ENCODE measurements around the gene HECTD4. TPM values are rescaled to one million over a fixed set of nuclear protein-coding genes. Genes with fewer than 3 reads are reported as not detected.
"Not testable (repeated sequence)": the region's sequence is repeated elsewhere in the genome, so short reads cannot be mapped to it uniquely, and the experiment has no call there.

The HECTD4 gene
- total RNA-seq, 2 donors from 2014 or later, result 54.3 to 60.9 TPM

- H3K27me3 Mint-ChIP-seq, result no peaks in the 10 kb centered on the region
- DNase-seq (no peak), ATAC-seq (no peak)
- no peak overlapping the region for H3K27ac Mint-ChIP-seq
- no peaks in the 10 kb centered on the region for H3K4me1 Mint-ChIP-seq
- H3K9me3 ChIP-seq (ENCODE audit: control insufficient read depth, low read length, poor library complexity, severe bottlenecking), result no peaks in the 10 kb centered on the region
- H3K4me3 Mint-ChIP-seq, result no peak overlapping the region
- H3K36me3 Mint-ChIP-seq (ENCODE audit: low read depth), result no peaks in the 10 kb centered on the region
Measured at GRCh38 chr12:112241176-112241575, 141.1 kb downstream of the HECTD4 start.

DNA sequence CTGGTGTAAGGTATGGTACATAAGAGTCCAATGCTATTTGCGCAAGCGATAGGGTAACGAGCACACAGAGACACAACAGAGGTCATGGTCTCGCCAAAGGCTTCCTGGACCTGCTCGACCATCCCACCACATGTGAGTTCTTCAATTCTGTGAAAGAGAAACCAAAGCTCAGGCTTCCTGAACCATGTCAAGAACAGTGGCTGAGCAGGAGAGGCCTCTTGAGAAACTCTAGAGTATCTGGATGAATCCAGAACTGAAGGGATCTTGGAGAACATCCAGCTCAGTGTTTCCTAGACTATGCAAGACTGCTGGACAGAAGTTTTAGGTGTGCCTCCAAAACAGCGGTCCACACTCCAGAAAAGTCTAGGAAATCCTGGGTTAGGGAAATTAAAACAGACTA is 142.3 kb downstream of the HECTD4 start:
- Mint-ChIP-seq H3K27me3 (no peaks in the 10 kb centered on the region), H3K36me3 (ENCODE audit: low read depth) (peaks cover 2% of the 10 kb centered on the region), H3K4me3 (no peak overlapping the region), H3K27ac (no peak overlapping the region), H3K4me1 (no peaks in the 10 kb centered on the region)
- no peak for DNase-seq
- no peaks in the 10 kb centered on the region for H3K9me3 ChIP-seq (ENCODE audit: control insufficient read depth, low read length, poor library complexity, severe bottlenecking)
- peak; percentile 45 for ATAC-seq

- H3K27ac Mint-ChIP-seq, result no peak overlapping the region
- H3K4me3 Mint-ChIP-seq, result no peak overlapping the region
- no peak for ATAC-seq
- peaks cover 4% of the 10 kb centered on the region for H3K36me3 Mint-ChIP-seq (ENCODE audit: low read depth)
- DNase-seq, result no peak
- no peaks in the 10 kb centered on the region for H3K4me1 Mint-ChIP-seq
- no peaks in the 10 kb centered on the region for H3K9me3 ChIP-seq (ENCODE audit: control insufficient read depth, low read length, poor library complexity, severe bottlenecking)
- H3K27me3 Mint-ChIP-seq, result no peaks in the 10 kb centered on the region
Measured at GRCh38 chr12:112239020-112239419, 143.2 kb downstream of the HECTD4 start.

- H3K4me3 Mint-ChIP-seq, result no peak overlapping the region
- peaks cover 4% of the 10 kb centered on the region for H3K36me3 Mint-ChIP-seq (ENCODE audit: low read depth)
- no peaks in the 10 kb centered on the region for H3K27me3 Mint-ChIP-seq
- H3K27ac Mint-ChIP-seq, result no peak overlapping the region
- no peaks in the 10 kb centered on the region for H3K4me1 Mint-ChIP-seq
- DNase-seq, result no peak
- no peak for ATAC-seq
- no peaks in the 10 kb centered on the region for H3K9me3 ChIP-seq (ENCODE audit: control insufficient read depth, low read length, poor library complexity, severe bottlenecking)
Measured at GRCh38 chr12:112238441-112238840, 143.8 kb downstream of the HECTD4 start.

DNA sequence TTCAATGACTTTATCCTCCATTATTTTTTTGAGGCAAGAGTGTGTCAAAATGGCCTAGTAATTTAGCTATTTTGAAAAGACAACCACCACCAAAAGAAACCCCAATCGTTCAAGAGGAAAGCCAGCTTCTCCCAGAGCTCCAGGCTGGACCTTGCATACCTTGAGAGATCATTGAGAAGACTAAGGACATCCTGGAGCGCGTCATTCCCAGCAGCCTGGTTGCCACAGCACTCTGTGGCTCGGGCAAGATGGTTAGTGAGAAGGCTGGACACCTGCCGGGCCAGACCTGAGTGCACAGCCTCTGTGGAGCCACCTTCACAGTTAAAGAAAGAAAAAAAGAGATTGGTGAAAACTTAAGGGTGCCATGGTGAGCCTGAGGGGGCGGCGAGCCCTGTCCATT is 145.4 kb downstream of the HECTD4 start:
- Mint-ChIP-seq H3K4me1 (no peaks in the 10 kb centered on the region), H3K36me3 (ENCODE audit: low read depth) (peaks cover 4% of the 10 kb centered on the region), H3K4me3 (no peak overlapping the region), H3K27me3 (no peaks in the 10 kb centered on the region), H3K27ac (peak overlapping the region; percentile 65)
- H3K9me3 ChIP-seq (ENCODE audit: control insufficient read depth, low read length, poor library complexity, severe bottlenecking), result no peaks in the 10 kb centered on the region
- ATAC-seq (no peak), DNase-seq (no peak)

DNA sequence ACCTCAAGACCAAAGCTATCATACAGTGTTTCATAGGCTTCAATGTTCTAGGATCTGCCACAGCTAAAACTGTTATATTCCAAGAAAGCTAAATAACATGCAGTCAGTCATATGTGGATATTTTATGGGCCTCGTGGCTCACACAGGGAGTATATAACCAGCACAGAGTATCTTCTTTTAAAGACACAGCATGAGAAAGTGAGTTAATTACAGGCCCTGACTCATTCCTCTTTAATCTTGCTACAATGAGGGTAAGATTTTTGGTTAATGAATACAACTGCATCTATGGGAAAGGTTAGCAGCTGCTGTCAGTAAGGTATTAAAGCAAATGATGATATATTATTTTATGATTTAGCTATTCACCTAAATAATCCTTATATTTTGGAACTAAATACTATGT is 145.8 kb downstream of the HECTD4 start:
- H3K27ac Mint-ChIP-seq, result peak overlapping the region; percentile 65
- DNase-seq (no peak), ATAC-seq (no peak)
- peaks cover 4% of the 10 kb centered on the region for H3K36me3 Mint-ChIP-seq (ENCODE audit: low read depth)
- no peak overlapping the region for H3K4me3 Mint-ChIP-seq
- H3K4me1 Mint-ChIP-seq, result no peaks in the 10 kb centered on the region
- H3K27me3 Mint-ChIP-seq, result no peaks in the 10 kb centered on the region
- no peaks in the 10 kb centered on the region for H3K9me3 ChIP-seq (ENCODE audit: control insufficient read depth, low read length, poor library complexity, severe bottlenecking)

- no peaks in the 10 kb centered on the region for H3K9me3 ChIP-seq (ENCODE audit: control insufficient read depth, low read length, poor library complexity, severe bottlenecking)
- DNase-seq (no peak), ATAC-seq (no peak)
- no peaks in the 10 kb centered on the region for H3K27me3 Mint-ChIP-seq
- no peak overlapping the region for H3K4me3 Mint-ChIP-seq
- H3K27ac Mint-ChIP-seq, result no peak overlapping the region
- peaks cover 4% of the 10 kb centered on the region for H3K36me3 Mint-ChIP-seq (ENCODE audit: low read depth)
- H3K4me1 Mint-ChIP-seq, result no peaks in the 10 kb centered on the region
Measured at GRCh38 chr12:112234303-112234702, 147.9 kb downstream of the HECTD4 start.

DNA sequence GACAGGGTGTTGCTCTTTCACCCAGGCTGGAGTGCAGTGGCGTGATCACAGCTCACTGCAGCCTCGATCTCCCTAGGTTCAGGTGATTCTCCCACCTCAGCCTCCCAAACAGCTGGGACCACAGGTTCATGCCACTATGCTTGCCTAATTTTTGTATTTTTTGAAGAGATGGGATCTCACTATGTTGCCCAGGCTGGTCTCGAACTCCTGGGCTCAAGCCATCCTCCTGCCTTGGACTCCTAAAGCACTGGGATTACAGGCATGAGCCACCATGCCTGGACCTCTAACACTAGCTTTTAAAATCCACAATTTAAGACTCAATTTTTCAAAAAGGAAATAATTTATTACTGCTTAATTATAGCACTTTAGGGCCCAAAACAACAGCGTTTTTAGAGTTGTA is 149.0 kb downstream of the HECTD4 start:
- no peak for ATAC-seq
- Mint-ChIP-seq H3K27ac (no peak overlapping the region), H3K27me3 (no peaks in the 10 kb centered on the region), H3K4me1 (no peaks in the 10 kb centered on the region), H3K36me3 (ENCODE audit: low read depth) (peaks cover 4% of the 10 kb centered on the region), H3K4me3 (no peak overlapping the region)
- no peaks in the 10 kb centered on the region for H3K9me3 ChIP-seq (ENCODE audit: control insufficient read depth, low read length, poor library complexity, severe bottlenecking)
- no peak for DNase-seq

DNA sequence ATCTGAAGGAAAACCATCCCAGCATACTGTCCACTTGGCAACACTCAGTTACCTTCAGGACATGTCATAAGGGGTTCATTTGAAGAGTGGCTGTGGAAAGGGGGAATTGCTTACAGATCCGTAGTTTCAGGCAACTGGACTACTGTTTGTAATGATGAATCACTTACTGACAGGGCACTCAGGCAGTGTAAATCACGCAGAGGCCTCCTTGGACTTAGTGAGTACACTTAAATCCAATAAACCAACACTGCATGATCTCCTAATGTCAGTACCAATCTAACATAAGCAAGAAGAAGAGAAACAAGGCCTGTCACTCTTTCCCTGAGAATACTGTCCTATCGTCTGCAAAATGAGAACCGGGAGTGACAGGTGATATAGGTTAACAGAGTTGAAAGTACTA is 152.1 kb downstream of the HECTD4 start:
- no peak for DNase-seq
- H3K4me1 Mint-ChIP-seq, result no peaks in the 10 kb centered on the region
- H3K9me3 ChIP-seq (ENCODE audit: control insufficient read depth, low read length, poor library complexity, severe bottlenecking), result no peaks in the 10 kb centered on the region
- ATAC-seq, result no peak
- H3K27ac Mint-ChIP-seq, result no peak overlapping the region
- no peak overlapping the region for H3K4me3 Mint-ChIP-seq
- H3K27me3 Mint-ChIP-seq, result no peaks in the 10 kb centered on the region
- H3K36me3 Mint-ChIP-seq (ENCODE audit: low read depth), result peaks cover 4% of the 10 kb centered on the region

- H3K4me1 Mint-ChIP-seq, result no peaks in the 10 kb centered on the region
- peaks cover 3% of the 10 kb centered on the region for H3K36me3 Mint-ChIP-seq (ENCODE audit: low read depth)
- H3K27ac Mint-ChIP-seq, result no peak overlapping the region
- no peaks in the 10 kb centered on the region for H3K27me3 Mint-ChIP-seq
- no peak overlapping the region for H3K4me3 Mint-ChIP-seq
- DNase-seq (no peak), ATAC-seq (no peak)
- no peaks in the 10 kb centered on the region for H3K9me3 ChIP-seq (ENCODE audit: control insufficient read depth, low read length, poor library complexity, severe bottlenecking)
Measured at GRCh38 chr12:112226768-112227167, 155.5 kb downstream of the HECTD4 start.

DNA sequence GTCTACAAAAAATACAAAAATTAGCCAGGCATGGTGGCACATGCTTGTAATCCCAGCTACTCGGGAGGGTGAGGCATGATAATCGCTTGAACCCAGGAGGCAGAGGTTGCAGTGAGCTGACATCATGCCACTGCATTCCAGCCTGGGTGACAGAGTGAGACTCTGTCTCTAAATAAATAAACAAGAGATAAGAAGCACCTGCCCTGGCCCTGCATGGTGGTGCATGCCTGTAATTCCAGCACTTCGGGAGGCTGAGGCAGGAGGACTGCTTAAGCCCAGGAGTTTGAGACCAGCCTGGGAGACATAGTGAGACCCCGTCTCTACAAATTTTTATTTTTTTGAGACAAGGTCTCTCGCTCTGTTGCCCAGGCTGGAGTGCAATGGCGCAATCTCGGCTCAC is 161.6 kb downstream of the HECTD4 start:
- H3K4me3 Mint-ChIP-seq; DNase-seq; H3K27me3 Mint-ChIP-seq; H3K27ac Mint-ChIP-seq; ATAC-seq; H3K36me3 Mint-ChIP-seq (ENCODE audit: low read depth); H3K9me3 ChIP-seq (ENCODE audit: control insufficient read depth, low read length, poor library complexity, severe bottlenecking); H3K4me1 Mint-ChIP-seq: not testable (repeated sequence)

GRCh38 chr12:112219195-112219594 is 163.0 kb downstream of the HECTD4 start:
- no peaks in the 10 kb centered on the region for H3K27me3 Mint-ChIP-seq

DNA sequence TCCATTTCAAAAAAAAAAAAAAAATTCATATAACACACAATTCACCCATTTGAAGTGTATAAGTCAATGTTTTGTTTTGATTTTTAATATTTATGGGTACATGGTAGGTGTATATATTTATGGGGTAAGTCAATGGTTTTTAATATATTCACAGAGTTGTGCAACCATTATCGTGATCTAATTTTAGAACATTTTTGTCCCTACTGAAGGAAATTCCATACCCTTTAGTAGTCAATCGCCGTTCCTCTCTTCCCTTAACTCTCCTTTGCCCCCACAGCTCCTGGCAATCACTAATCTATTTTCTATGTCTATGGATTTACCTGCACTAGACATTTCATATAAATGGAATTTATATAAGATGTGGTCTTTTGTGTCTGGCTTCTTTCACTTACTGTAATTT is 164.1 kb downstream of the HECTD4 start:
- Mint-ChIP-seq H3K27ac (no peak overlapping the region), H3K27me3 (no peaks in the 10 kb centered on the region), H3K36me3 (ENCODE audit: low read depth) (no peaks in the 10 kb centered on the region), H3K4me3 (no peak overlapping the region), H3K4me1 (peaks cover 2% of the 10 kb centered on the region)
- DNase-seq (no peak), ATAC-seq (no peak)
- no peaks in the 10 kb centered on the region for H3K9me3 ChIP-seq (ENCODE audit: control insufficient read depth, low read length, poor library complexity, severe bottlenecking)

More at GRCh38 chr12:112219195-112219594, 163.0 kb downstream of the HECTD4 start:
- H3K9me3 ChIP-seq (ENCODE audit: control insufficient read depth, low read length, poor library complexity, severe bottlenecking), result no peaks in the 10 kb centered on the region
- Mint-ChIP-seq H3K4me1 (peaks cover 2% of the 10 kb centered on the region), H3K27ac (no peak overlapping the region), H3K36me3 (ENCODE audit: low read depth) (no peaks in the 10 kb centered on the region), H3K4me3 (no peak overlapping the region)
- no peak for DNase-seq
- no peak for ATAC-seq

DNA sequence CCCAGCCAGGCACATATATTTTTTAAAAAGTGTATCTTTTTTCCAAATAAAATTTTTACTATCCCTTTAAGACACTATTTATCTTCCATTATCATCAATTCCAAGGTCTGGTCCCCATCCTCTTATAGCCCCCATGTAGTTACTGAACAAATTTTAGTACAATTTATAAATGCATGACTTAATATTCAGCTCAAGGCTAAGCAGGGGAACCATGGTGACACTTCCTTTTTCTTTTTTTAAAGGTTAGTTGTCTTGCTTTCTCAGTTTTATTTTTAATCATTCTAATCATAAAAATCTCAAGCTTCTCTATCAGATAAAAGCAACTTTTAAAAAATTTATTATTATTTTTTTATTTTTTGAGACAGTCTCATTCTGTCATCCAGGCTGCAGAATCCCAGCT is 164.6 kb downstream of the HECTD4 start:
- Mint-ChIP-seq H3K36me3 (ENCODE audit: low read depth) (no peaks in the 10 kb centered on the region), H3K27me3 (no peaks in the 10 kb centered on the region), H3K4me3 (no peak overlapping the region), H3K27ac (no peak overlapping the region), H3K4me1 (peaks cover 2% of the 10 kb centered on the region)
- no peak for ATAC-seq
- no peak for DNase-seq
- no peaks in the 10 kb centered on the region for H3K9me3 ChIP-seq (ENCODE audit: control insufficient read depth, low read length, poor library complexity, severe bottlenecking)

GRCh38 chr12:112216223-112216622 is 166.0 kb downstream of the HECTD4 start:
- Mint-ChIP-seq H3K27me3 (no peaks in the 10 kb centered on the region), H3K27ac (no peak overlapping the region), H3K4me1 (peaks cover 2% of the 10 kb centered on the region), H3K4me3 (no peak overlapping the region), H3K36me3 (ENCODE audit: low read depth) (peaks cover 3% of the 10 kb centered on the region)
- no peaks in the 10 kb centered on the region for H3K9me3 ChIP-seq (ENCODE audit: control insufficient read depth, low read length, poor library complexity, severe bottlenecking)
- ATAC-seq (no peak), DNase-seq (no peak)

Data from T-helper 17 cell (primary cell).